NCI-H82 treated with DMSO at 0.1 percent for 48 hours (cell line): ENCODE results near the gene C14orf132.

Experiments
- DNase-seq: peaks from one replicate; lab custom pipeline; 2025; ENCODE audit not compliant: unreplicated experiment; lab: John Stamatoyannopoulos, UW

C14orf132 gene

DNA sequence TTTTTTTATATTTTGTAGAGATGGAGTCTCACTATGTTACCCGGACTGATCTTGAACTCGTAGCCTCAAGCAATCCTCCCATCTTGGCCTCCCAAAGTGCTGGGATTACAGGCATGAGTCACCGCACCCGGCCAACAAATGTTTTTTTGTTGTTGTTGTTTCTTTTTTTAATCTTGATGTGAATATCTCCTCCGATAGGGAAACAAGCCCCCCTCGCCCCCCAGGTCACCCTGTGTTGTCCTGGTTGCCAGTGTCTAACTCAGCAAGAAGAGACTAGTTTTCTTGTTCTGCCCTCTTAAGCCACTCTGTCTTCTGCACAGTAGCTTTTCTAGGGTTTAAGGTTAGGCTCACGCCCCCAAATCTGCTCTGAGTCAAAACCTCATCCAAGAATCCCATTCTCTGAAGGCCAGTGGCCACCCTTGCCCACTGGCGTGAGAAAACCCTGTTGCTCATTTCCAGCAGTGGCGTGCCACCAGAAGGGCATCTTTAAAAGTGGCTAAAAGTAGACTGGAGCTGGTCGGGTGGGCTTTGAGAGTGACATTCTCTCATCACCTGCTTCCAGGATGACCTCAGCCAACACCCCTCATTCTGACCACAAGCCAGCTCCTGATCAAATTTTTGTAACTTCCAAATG lies 42.7 kb downstream of the C14orf132 start:
- DNase-seq: no peak

- DNase-seq: no peak
These were observed 43.5 kb downstream of the C14orf132 start for GRCh38 chr14:96082420-96083300.

- DNase-seq: no peak
These were observed 44.6 kb downstream of the C14orf132 start for GRCh38 chr14:96083667-96084320.

DNA sequence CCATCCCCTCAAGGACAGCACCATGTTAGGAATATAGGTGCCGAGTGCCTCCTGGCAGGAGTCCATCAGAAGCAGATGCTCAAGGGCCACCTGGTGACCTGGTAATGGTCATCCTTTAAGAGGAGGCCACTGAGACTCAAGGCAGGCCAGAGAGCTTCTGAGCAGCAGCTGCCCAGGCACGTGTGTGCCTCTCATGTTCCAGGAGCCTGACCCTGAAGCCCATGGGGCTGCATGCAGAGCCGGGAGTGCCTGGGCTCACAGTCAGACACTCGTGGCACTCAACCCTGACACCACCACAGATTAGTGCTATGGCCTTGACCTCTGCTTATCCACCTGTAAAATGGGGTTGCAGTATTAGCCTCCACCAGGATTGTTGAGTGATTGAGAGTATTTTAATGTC lies 45.6 kb downstream of the C14orf132 start:
- DNase-seq: no peak

- DNase-seq: no peak
These were observed 46.2 kb downstream of the C14orf132 start for GRCh38 chr14:96085369-96085768.

DNA sequence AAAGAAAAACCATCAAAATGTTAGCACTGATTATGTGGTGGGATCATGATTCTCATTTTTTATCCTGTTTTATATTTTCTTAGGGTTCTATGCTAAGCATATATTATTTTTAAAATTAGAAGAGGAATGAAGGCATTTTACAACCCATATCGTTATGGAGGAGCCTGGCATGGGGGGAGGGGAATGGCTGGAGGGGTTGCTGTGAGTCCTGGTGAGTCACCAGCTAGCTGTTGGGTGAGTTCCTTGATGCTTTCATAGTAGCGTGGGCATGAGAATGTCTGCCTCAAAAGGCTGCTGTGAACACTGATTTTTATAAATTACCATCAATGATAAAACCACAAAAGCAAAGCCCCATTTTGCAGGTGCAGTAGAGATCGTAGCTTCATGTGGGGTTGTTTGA lies 46.9 kb downstream of the C14orf132 start:
- no peak for DNase-seq

GRCh38 chr14:96086574-96087077 lies 47.5 kb downstream of the C14orf132 start:
- DNase-seq: no peak

GRCh38 chr14:96088074-96088473 lies 48.9 kb downstream of the C14orf132 start:
- peak; percentile 91 for DNase-seq

- DNase-seq: no peak
These were observed 49.3 kb downstream of the C14orf132 start for GRCh38 chr14:96088481-96088880.

DNA sequence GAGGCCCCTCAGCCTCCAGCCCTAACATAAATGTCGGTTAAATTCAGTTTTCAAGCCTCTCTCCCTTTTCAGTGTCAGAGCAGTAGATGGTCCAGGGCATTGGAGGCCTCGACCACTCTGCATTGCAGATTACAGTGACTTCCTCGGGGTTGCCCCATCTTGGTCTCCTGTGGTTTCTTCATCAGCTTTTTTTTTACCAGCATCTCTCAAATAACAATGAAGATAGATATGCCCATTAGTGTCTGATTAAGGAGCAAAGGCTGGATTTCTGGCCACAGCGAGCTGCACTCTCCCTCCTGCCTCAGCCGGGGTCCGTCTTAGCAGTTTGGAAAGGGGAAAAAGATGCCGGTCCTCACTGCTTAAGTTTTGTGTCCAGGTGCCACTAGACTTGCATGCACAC lies 49.7 kb downstream of the C14orf132 start:
- DNase-seq: no peak

GRCh38 chr14:96089401-96089800 lies 50.2 kb downstream of the C14orf132 start:
- DNase-seq: no peak

GRCh38 chr14:96090441-96091148 lies 51.4 kb downstream of the C14orf132 start:
- peak; percentile 70 for DNase-seq

DNA sequence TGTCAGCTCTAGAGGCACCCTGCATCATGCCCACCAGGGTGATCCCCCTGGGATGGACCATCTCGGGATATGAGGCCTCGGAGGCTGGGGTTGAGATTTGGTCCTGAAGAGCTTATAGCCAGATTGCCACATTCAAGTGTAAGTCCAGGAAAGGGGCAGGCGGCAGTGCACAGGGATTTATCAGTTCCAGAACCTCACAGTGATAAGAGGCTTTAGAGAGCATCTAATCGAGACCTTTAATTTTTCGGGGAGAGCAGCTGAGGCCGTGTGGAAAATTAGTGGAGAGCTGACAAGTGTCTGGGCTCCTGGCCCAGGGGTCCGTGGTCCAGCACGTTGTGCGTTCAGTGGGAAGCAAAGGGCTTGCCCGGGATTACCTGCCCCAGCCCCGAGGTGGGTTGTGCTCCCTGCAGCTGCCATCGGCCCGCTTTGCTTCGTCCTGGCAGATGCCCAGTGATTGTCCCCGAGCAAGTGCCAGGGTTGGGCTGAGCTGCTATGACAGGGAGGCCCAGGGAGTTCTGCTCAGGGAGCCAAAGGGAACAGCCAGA lies 52.1 kb downstream of the C14orf132 start:
- peak; percentile 66 for DNase-seq

DNA sequence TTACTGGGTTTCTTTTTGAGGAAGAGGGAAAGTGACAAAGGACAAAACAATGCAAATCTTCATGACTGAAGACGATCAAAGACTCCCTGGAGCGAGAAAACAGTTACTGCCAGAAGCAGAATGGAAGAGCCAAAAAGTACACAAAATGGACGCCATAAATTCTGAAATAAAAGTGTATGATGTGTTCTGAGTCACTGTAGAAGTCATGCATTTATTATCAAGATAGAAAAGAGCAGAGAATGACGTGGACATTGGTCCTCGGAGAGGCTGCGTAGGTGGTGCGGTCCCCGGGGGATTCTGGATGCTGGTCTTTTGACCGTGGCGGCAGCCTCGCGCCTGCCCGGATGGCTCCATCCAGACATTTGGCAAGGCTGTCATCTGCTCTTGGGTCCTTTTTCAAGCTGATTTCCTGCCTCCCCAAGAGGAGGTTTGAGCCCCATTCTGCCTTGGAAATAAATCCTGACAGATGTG lies 52.8 kb downstream of the C14orf132 start:
- DNase-seq: no peak

- no peak for DNase-seq
These were observed 53.8 kb downstream of the C14orf132 start for GRCh38 chr14:96092936-96093335.

DNA sequence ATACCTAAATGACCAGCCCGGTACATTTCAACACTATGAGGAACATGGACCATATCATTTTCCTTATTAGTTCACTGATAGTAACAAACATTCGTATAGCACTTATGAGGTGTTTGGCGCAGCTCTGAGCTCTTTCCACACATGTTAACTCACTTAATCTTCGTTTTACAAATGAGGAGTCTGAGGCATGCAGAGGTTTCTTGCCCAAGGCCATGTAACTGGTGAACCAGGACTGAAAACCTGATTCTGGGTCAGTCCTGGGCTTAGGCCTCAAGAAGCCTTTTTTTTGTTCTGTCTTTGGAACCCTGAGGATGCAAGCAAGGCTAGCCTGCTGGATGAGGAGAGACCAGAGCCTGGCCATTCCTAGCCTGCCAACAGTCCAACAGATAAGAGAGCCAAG lies 55.0 kb downstream of the C14orf132 start:
- no peak for DNase-seq

DNA sequence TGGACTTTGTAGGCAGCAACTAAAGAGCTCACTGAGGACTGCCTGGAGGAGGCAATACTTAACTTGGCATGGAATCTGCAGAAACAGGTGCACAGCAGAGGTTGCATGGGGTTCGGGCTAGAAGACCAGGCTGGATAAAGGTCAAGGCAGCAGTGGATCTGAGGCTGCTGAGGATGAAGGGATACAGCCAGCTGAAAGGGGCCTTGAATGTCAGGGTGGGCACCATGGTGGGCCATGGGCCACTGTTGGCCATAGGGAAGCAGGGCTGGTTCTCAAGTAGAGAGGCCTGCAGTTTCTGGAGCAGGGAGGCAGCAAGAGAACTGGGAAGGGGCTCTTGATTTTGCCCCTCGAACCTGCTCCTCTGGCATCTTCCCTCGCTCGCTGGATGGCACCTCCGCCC lies 55.5 kb downstream of the C14orf132 start:
- DNase-seq: no peak

GRCh38 chr14:96095058-96095457 lies 55.9 kb downstream of the C14orf132 start:
- DNase-seq: no peak

GRCh38 chr14:96095581-96096476 lies 56.7 kb downstream of the C14orf132 start:
- peak; percentile 61 for DNase-seq
